Retinal pigment epithelial cell (primary cell): Measurements from ENCODE around the gene SAMHD1.
"Not testable (repeated sequence)": the region's sequence is repeated elsewhere in the genome, so short reads cannot be mapped to it uniquely, and the experiment has no call there.

Experiments used
- DNase-seq: peaks from one replicate; pipeline ENCODE4 v3.0.0-alpha.2; 2010; ENCODE audit warnings: low read depth
- H3K4me3 ChIP-seq: 2 replicates; pipeline ENCODE4 v1.5.1; 2011; ENCODE audit warnings: mild to moderate bottlenecking, low read length, control low read depth, moderate library complexity
- TF ChIP-seq, protein P1 (sequence below): conservative IDR thresholded peaks from 2 replicates; pipeline ENCODE4 v1.5.1; 2011; ENCODE audit warnings: low read depth, low read length, control low read depth, inconsistent platforms

Gene SAMHD1

DNA sequence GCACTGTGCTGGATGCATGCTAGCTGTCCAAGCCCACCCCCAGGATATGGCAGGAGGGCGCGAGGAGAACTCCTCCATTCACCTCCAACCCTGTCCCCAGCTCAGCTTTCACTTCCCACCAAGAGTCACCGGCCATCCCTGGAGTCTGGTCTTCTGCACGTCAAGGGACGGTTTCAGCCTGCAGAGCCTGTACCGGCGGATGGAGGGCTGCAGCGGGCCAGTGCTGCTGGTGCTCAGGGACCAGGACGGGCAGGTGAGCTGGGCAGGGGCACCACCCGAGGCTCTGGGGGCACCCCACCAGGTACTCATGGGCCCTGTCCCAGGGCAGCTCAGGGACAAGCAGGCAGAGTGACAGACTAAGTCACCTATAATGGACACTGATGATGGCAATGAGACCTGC is 72.6 kb downstream of the SAMHD1 start:
- TF ChIP-seq, protein P1, sequence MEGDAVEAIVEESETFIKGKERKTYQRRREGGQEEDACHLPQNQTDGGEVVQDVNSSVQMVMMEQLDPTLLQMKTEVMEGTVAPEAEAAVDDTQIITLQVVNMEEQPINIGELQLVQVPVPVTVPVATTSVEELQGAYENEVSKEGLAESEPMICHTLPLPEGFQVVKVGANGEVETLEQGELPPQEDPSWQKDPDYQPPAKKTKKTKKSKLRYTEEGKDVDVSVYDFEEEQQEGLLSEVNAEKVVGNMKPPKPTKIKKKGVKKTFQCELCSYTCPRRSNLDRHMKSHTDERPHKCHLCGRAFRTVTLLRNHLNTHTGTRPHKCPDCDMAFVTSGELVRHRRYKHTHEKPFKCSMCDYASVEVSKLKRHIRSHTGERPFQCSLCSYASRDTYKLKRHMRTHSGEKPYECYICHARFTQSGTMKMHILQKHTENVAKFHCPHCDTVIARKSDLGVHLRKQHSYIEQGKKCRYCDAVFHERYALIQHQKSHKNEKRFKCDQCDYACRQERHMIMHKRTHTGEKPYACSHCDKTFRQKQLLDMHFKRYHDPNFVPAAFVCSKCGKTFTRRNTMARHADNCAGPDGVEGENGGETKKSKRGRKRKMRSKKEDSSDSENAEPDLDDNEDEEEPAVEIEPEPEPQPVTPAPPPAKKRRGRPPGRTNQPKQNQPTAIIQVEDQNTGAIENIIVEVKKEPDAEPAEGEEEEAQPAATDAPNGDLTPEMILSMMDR = no peak
- H3K4me3 ChIP-seq = no peak overlapping the region
- DNase-seq = no peak

DNA sequence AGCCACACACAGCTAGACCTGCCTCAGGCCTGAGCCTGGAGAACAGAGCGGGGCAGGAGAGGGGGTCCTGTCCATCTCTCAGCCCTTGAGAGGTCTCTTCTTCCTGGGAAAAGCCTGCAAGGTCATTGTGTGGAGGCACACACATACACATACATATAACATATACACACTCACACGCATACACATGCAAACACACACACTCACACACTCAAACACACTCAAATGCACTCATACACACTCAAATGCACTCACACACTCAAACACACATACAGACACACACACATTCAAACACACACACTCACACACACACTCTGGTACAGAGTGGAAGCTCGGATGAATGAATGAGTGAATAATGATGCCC is 75.1 kb downstream of the SAMHD1 start:
- DNase-seq = no peak
- TF ChIP-seq, protein P1 = no peak

DNA sequence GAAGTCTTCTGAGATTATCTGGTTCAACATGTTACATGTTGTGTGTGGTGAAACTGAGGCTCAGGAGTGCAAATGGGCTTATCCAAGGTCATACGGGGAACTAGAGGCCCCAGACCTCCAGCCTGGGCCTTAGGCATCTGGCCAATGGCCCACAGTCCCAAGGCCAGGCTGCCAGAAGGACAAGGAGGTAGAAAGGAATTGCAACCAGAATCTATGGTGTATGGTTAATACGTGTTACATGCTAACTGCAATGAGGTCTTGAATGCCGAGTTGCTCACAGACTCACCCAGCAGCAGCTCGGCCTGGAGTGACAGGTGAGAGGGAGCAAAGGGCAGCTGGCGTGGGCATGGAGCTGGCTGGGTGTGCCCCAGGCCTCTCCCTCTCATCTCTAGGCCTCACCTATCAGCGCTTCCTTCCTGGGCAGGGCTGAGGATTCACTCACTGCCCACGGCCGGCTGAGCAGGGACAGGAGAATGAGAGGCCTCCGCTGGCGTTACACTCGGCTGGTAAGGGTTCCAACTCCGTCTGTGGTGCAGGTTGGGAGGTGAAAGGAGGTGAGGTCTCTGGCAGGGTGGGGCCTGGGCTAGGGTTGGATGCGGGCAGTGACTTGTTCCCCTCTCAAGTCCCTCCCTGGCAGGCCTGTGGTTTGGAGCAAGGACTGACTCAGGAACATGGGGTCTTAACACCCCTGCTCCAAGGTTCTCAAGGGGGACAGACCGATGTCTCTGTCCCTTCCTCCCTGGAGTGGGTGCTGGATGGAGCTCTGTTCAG is 75.6 kb downstream of the SAMHD1 start, which contains the start of gene TLDC2:
TLDC2 (plus strand) TSS at position 437 of the 771 bp plus-strand sequence; CDS start at position 474, 37 bp downstream.
- H3K4me3 ChIP-seq = no peak within 1 kb of the TSS
- TF ChIP-seq, protein P1 = no peak
- no peak for DNase-seq

More for the DNA sequence above, 75.1 kb downstream of the SAMHD1 start:
- H3K4me3 ChIP-seq = no peak overlapping the region

DNA sequence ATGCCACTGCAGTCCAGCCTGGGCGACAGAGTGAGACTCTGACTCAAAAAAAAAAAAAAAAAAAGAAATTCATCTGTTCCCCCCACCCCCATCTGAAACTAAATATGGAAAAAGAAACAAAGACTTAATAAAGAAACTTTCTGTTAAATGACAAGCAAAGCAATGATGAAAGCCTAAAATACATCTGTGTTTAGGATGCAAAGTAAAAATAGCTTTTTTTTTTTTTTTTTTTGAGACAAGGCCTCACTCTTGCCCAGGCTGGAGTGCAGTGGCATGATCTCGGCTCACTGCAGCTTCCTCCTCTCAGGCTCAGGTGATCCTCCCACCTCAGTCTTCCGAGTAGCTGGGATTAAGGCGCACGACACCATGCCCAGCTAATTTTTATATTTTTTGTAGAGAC is 76.4 kb downstream of the SAMHD1 start:
- not testable (repeated sequence) for DNase-seq, H3K4me3 ChIP-seq

DNA sequence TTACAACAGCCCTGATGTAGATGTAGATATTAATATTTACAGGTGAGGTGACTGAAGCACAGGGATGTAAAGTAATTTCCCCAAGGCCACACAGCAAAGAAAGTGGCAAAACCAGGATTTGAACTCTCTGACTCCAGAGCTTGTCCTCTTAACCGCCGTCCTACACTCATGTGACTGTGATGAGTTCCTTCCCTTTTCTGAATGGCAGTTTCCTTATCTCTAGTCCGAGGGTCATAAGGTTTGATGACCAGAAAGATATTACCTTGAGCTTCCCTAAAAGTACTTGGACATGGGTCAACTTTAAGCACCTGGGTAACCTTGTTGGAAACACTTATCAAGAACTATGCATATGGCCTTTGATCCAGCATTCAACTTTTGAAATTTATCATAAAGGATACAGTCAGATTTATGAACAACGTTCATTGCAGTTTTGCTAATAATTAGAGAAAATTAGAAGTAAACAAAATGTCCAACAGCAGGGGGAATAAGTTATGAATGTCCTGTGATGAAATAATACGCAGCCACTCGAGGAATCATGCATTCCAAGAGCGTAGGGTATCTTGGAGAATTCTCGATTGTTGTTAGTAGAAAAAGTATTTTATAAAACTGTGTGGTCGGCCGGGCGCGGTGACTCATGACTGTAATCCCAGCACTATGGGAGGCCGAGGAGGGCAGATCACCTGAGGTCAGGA is 77.9 kb downstream of the SAMHD1 start:
- no peak for DNase-seq
- no peak overlapping the region for H3K4me3 ChIP-seq
- TF ChIP-seq, protein P1 = no peak

DNA sequence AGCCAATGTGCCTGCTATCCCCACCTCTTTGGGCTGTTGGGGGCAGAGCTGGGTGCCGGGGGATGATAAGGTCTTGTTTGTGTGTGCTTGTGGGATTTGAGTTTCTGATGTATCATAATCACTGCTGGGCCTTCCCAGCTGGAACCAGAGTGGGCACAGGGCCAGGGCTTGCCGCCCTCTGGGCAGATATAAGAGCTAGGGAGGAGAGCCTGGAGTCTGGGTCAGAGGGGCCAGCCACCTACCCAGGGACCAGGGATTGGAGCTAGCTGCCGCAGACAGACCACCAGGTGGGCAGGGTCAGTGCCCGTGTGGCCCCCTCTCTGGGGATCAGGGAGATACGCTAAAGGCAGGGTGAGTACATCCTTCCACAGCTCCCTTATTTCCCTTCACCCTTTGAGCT is 78.7 kb downstream of the SAMHD1 start:
- TF ChIP-seq, protein P1 = no peak
- H3K4me3 ChIP-seq = no peak overlapping the region
- DNase-seq = no peak

DNA sequence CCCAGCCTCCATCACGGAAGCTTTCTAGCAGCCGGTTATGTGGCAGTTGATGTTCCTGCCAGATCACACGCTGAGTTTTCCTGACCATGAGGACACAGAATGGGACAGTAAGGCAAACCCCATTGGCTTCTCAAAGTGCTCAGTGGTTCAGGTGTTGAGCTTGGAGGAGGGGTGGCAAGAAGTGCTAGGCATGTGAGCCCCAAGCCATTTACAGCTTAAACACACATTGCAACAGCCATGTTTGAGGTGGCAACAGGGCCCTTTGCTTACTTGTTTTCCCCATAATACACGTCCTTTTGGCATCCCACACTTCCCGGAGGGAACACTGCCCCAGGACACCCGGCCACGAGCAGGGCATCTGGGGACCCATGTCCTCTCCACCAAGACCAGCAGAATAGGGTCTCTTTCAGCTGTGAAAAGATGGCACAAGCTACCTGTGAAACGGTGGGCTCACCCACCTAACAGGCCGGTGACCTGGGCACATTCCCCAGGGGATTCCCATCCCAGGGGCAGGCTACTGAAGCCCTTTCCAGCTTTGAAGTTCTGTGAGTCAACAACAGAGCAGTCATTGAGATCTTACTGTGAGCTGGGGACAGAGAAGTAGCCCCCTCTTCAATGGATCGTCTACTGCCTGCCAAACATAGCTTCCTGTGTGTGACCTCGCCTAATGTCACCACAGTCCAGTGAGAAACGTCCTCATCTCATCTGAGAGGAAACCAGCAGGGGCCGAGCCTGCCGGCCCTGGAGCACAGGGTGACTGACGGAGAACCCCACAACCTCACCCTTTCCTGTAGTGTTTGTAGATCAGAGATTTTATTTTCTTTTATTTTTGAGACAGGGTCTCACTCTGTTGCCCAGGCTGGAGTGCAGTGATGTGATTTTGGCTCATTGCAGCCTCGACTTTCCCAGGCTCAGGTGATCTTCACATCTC is 79.6 kb downstream of the SAMHD1 start:
- TF ChIP-seq, protein P1 = no peak
- H3K4me3 ChIP-seq = no peak overlapping the region
- DNase-seq = no peak
